ENCODE data around the gene ALS2. TPM values are rescaled to one million over a fixed set of nuclear protein-coding genes. Genes with fewer than 3 reads are reported as not detected.

Gene ALS2
- total and polyA plus RNA-seq, 12 donors = 3.1 to 24.3 (median 15.3) TPM

DNA sequence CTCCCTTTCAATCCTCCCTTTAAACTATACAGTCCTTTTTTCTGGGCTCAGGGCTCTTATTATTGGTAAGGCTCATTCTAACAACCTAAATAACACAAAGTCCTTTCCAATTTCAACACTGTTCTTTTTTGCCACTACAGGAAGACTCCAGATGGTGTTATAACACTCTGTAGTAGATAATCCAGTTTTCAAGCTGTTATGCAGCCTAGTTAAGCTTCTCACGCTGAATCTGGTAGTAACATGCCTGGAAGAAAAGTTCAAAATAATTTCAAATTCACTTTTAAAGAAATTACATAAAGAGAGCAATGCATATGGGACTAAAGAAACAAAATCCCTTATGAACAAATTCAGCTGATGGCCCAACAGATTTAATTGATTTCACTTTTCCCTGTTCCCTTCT, 79.1 kb downstream of the ALS2 start:
- Histone ChIP-seq H3K27me3 (no peaks in the 10 kb centered on the region), H3K4me1 (replicated peaks in 1 of 2) (peaks cover 0 to 28% of the 10 kb centered on the region in 2 donors), H3K27ac (no peak overlapping the region), H3K4me3 (no peak overlapping the region), H3K36me3 (replicated peaks in 1 of 2) (peaks cover 0 to 37% of the 10 kb centered on the region in 2 donors), H3K9me3 (replicated peaks in 1 of 3) (no peaks in the 10 kb centered on the region)
- TF ChIP-seq, protein P1, sequence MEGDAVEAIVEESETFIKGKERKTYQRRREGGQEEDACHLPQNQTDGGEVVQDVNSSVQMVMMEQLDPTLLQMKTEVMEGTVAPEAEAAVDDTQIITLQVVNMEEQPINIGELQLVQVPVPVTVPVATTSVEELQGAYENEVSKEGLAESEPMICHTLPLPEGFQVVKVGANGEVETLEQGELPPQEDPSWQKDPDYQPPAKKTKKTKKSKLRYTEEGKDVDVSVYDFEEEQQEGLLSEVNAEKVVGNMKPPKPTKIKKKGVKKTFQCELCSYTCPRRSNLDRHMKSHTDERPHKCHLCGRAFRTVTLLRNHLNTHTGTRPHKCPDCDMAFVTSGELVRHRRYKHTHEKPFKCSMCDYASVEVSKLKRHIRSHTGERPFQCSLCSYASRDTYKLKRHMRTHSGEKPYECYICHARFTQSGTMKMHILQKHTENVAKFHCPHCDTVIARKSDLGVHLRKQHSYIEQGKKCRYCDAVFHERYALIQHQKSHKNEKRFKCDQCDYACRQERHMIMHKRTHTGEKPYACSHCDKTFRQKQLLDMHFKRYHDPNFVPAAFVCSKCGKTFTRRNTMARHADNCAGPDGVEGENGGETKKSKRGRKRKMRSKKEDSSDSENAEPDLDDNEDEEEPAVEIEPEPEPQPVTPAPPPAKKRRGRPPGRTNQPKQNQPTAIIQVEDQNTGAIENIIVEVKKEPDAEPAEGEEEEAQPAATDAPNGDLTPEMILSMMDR (IDR thresholded peaks at IDR 0.05) = no peak
- no peak for TF ChIP-seq POLR2A (IDR thresholded peaks at IDR 0.05)
- WGBS, 4 donors = 96 to 100% (median 96%) methylated on average over 1 of the region's 1 CpG
- no peak for DNase-seq
- intact Hi-C loops (cut with DNase I) = no loop called here

DNA sequence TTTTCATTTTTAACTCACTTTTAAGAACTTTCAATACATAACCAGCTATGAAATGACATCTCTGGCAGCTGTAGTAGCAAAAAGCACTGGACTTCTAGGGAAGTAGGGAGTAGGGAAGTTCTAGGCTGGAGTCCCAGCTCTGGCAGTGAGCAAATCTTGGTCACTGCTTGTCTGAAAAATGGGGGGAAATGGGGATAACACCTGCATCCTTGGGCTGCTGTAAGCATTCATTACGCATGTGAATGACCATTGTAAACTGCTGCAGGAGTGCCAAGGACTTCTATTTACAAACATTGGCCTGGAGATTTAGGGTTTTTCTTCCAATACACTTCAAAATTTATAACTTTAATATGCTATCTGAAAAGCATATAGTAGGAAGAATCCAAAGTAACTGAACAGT, 81.3 kb downstream of the ALS2 start:
- TF ChIP-seq, protein P1 (IDR thresholded peaks at IDR 0.05) = no peak
- no peak for TF ChIP-seq POLR2A (IDR thresholded peaks at IDR 0.05)
- intact Hi-C loops (cut with DNase I) = no loop called here
- H3K4me3 ChIP-seq = no peak overlapping the region
- no peaks in the 10 kb centered on the region for H3K27me3 ChIP-seq
- no peak for DNase-seq
- H3K36me3 ChIP-seq (replicated peaks in 1 of 2) = peaks cover 0 to 27% of the 10 kb centered on the region in 2 donors
- peak overlapping the region in 2 of 5 donors; percentile 45 to 66 for H3K27ac ChIP-seq
- H3K9me3 ChIP-seq (replicated peaks in 1 of 3) = no peaks in the 10 kb centered on the region
- H3K4me1 ChIP-seq (replicated peaks in 1 of 2) = peaks cover 5 to 37% of the 10 kb centered on the region in 2 donors
- 81 to 100% (median 94%) methylated on average over 1 of the region's 1 CpG for WGBS, 4 donors

DNA sequence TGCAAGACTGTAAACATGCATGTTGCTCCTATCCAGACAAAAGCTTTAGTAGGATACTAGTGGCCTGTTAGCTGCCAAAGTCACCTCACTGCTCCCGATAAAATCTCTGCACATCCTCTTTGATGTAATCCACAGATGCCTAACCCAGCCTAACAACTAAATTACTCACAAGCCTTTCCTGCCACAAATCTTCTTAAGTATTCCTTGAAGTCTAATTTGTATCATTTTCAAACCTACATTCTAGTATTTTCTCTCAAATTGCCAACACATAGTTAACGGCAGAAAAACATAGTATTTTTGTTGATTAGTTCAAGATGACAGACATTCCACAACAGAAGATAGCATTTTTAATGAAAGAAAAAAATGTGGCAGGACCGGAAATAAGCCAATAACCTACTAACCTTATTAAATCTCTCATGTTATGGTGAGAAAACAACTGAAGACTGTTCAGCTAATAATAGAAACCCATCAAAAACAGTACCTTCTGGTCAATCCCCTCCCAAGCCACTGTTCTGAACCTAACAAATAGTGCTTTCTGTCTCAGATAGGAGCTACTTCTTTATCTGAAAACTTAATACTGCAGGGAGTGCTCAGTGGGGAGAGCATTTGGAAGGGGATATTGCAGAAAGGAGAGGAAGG, 82.0 kb downstream of the ALS2 start, which contains the start of gene MPP4:
TSS of gene MPP4 (minus strand) at position 57 of the 639 bp plus-strand sequence. CDS start 4,690 bp downstream, outside the sequence.
- Histone ChIP-seq H3K4me3 (no peak within 1 kb of the TSS), H3K27ac (peak within 1 kb of the TSS in 3 of 5 donors; percentile 36 to 66 (median 45)), H3K4me1 (replicated peaks in 1 of 2) (peaks cover 5 to 37% of the 10 kb centered on the region in 2 donors), H3K36me3 (replicated peaks in 1 of 2) (peaks cover 0 to 20% of the 10 kb centered on the region in 2 donors), H3K27me3 (no peaks in the 10 kb centered on the region), H3K9me3 (replicated peaks in 1 of 3) (no peaks in the 10 kb centered on the region)
- intact Hi-C loops (cut with DNase I) = no loop called here
- no peak for DNase-seq
- WGBS, 4 donors = 22 to 28% (median 25%) methylated on average over 3 of the region's 3 CpGs
- TF ChIP-seq, protein P1 (IDR thresholded peaks at IDR 0.05) = no peak

DNA sequence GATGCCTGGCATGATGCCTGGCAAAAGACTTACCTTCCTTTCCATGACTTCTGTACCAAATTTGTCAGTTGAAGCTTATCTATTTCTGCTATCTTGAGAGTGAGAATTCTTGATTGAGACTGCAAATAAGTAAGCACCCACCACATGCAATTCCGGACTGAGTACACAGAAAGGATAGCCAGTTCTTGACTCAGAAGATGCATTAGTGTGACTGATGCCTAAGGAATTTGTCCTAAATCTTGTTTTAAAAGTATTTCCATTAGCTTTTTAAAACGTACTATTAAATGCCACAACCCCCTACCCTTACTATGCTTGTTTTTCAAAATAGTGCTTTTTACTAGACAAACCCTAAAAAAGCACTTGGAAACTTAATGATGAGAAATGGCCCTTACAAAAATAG, 82.8 kb downstream of the ALS2 start:
- 22 to 28% (median 26%) methylated on average over 2 of the region's 2 CpGs for WGBS, 4 donors
- Histone ChIP-seq H3K4me1 (replicated peaks in 1 of 2) (peaks cover 5 to 37% of the 10 kb centered on the region in 2 donors), H3K36me3 (replicated peaks in 1 of 2) (peaks cover 0 to 15% of the 10 kb centered on the region in 2 donors), H3K27ac (peak overlapping the region in 3 of 5 donors; percentile 36 to 66 (median 45)), H3K27me3 (no peaks in the 10 kb centered on the region), H3K4me3 (no peak overlapping the region), H3K9me3 (replicated peaks in 1 of 3) (no peaks in the 10 kb centered on the region)
- DNase-seq = peak in 5 of 7 donors; percentile 19 to 33 (median 27)
- intact Hi-C loops (cut with DNase I) = no loop called here
- TF ChIP-seq, protein P1 (IDR thresholded peaks at IDR 0.05) = no peak
- TF ChIP-seq POLR2A (IDR thresholded peaks at IDR 0.05) = peak in 1 of 2 donors; percentile 16
